Nephron (organoid): ENCODE data around the gene MYO3B.
"Not testable (repeated sequence)": the region's sequence is repeated elsewhere in the genome, so short reads cannot be mapped to it uniquely, and the experiment has no call there.

Experiments used
- H3K27ac Mint-ChIP-seq, 3 experiments: 2 replicates each; pipeline ENCODE4 v1.8.0; 2020; ENCODE audit warnings: mixed read lengths in 3 of 3, mild to moderate bottlenecking in 2 of 3, moderate library complexity in 1 of 3
- H3K27me3 Mint-ChIP-seq: 2 replicates; pipeline ENCODE4 v1.8.0; 2021; ENCODE audit warnings: low read depth, mild to moderate bottlenecking, moderate library complexity, mixed read lengths
- H3K36me3 Mint-ChIP-seq: 2 replicates; pipeline ENCODE4 v1.8.0; 2020; ENCODE audit warnings: low read depth, mixed read lengths
- H3K4me1 Mint-ChIP-seq: 2 replicates; pipeline ENCODE4 v1.8.0; 2020; ENCODE audit warnings: mixed read lengths
- H3K4me3 Mint-ChIP-seq, 3 experiments: 2 replicates each; pipeline ENCODE4 v1.8.0; 2020; ENCODE audit warnings: mild to moderate bottlenecking in 3 of 3, mixed read lengths in 3 of 3, moderate library complexity in 2 of 3
- H3K9me3 Mint-ChIP-seq: 2 replicates; pipeline ENCODE4 v1.8.0; 2020; ENCODE audit warnings: mixed read lengths
- CTCF ChIP-seq, 3 experiments: fragments of 200-600 bp; sonication (generic); IDR thresholded peaks; one replicate each; pipeline ENCODE4 v1.5.0; 2021; ENCODE audit warnings: antibody characterized with exemption in 3 of 3; ENCODE audit not compliant: unreplicated experiment in 3 of 3

The MYO3B gene

GRCh38 chr2:170598067-170598395 is 420.1 kb downstream of the MYO3B start:
- H3K4me1 Mint-ChIP-seq: peaks cover 7% of the 10 kb centered on the region
- H3K9me3 Mint-ChIP-seq: peaks cover 2% of the 10 kb centered on the region
- H3K27me3 Mint-ChIP-seq: peaks cover 10% of the 10 kb centered on the region
- H3K27ac Mint-ChIP-seq: peak overlapping the region in 1 of 3 experiments; percentile 8
- no peak overlapping the region for H3K4me3 Mint-ChIP-seq
- H3K36me3 Mint-ChIP-seq: no peaks in the 10 kb centered on the region
- no peak for TF ChIP-seq CTCF (IDR thresholded peaks at IDR 0.05; ENCODE audit: unreplicated experiment in 3 of 3)

- H3K4me3 Mint-ChIP-seq: no peak overlapping the region
- no peaks in the 10 kb centered on the region for H3K27me3 Mint-ChIP-seq
- no peaks in the 10 kb centered on the region for H3K36me3 Mint-ChIP-seq
- H3K4me1 Mint-ChIP-seq: peaks cover 7% of the 10 kb centered on the region
- no peak for TF ChIP-seq CTCF (IDR thresholded peaks at IDR 0.05; ENCODE audit: unreplicated experiment in 3 of 3)
- H3K9me3 Mint-ChIP-seq: peaks cover 2% of the 10 kb centered on the region
- H3K27ac Mint-ChIP-seq: no peak overlapping the region
These were observed 423.5 kb downstream of the MYO3B start for GRCh38 chr2:170601489-170601888.

- H3K9me3 Mint-ChIP-seq: no peaks in the 10 kb centered on the region
- no peaks in the 10 kb centered on the region for H3K27me3 Mint-ChIP-seq
- no peak overlapping the region for H3K4me3 Mint-ChIP-seq
- H3K36me3 Mint-ChIP-seq: no peaks in the 10 kb centered on the region
- H3K27ac Mint-ChIP-seq: no peak overlapping the region
- TF ChIP-seq CTCF (IDR thresholded peaks at IDR 0.05; ENCODE audit: unreplicated experiment in 3 of 3): no peak
- no peaks in the 10 kb centered on the region for H3K4me1 Mint-ChIP-seq
These were observed 427.9 kb downstream of the MYO3B start for GRCh38 chr2:170605862-170606261.

DNA sequence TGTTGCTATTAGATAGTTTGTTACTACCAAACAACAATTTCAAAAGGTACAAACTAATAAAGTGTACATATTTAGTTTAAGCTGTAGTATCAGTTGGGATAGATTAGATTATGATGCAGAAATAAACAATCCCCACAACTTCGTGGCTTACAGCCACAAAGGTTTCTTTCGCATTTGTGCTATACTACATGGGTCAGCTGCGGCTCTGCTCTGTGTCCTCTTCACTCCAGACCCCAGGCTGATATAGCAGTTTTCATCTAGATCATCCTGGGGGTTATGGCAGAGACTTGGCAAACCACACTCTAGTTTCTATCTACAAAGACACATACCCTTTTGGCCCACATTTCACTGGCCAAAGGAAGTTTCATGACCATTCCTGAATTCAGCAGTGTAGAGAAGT is 429.2 kb downstream of the MYO3B start:
- Mint-ChIP-seq H3K27ac (no peak overlapping the region), H3K4me1 (no peaks in the 10 kb centered on the region), H3K9me3 (no peaks in the 10 kb centered on the region), H3K27me3 (no peaks in the 10 kb centered on the region), H3K4me3 (no peak overlapping the region), H3K36me3 (no peaks in the 10 kb centered on the region)
- TF ChIP-seq CTCF (IDR thresholded peaks at IDR 0.05; ENCODE audit: unreplicated experiment in 3 of 3): no peak

- Mint-ChIP-seq H3K27ac (no peak overlapping the region), H3K4me1 (no peaks in the 10 kb centered on the region), H3K36me3 (no peaks in the 10 kb centered on the region), H3K27me3 (no peaks in the 10 kb centered on the region), H3K4me3 (no peak overlapping the region), H3K9me3 (peaks cover 1% of the 10 kb centered on the region)
- TF ChIP-seq CTCF (IDR thresholded peaks at IDR 0.05; ENCODE audit: unreplicated experiment in 3 of 3): no peak
These were observed 432.7 kb downstream of the MYO3B start for GRCh38 chr2:170610615-170611014.

DNA sequence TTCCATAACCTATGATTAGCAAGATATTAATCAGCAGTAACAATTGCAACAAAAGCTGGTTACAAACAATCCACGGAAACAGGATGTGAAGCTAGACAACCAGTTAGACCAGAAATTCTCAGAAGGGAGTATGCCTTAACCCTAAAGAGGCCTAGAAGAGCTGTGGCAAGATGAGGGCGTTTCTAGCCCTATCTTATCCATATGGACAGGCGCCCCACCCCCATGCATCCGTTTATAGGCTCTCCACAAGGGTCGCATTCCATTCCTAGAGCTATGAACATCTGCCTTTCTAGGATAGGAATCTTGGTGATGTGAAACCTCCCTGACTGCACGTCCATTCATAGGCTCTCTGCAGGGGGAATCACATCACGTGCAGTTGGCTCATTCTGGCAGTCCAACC is 441.0 kb downstream of the MYO3B start:
- Mint-ChIP-seq H3K9me3 (peaks cover 35% of the 10 kb centered on the region), H3K36me3 (peaks cover 11% of the 10 kb centered on the region)
- H3K27ac Mint-ChIP-seq, H3K4me1 Mint-ChIP-seq, H3K27me3 Mint-ChIP-seq, H3K4me3 Mint-ChIP-seq: not testable (repeated sequence)

DNA sequence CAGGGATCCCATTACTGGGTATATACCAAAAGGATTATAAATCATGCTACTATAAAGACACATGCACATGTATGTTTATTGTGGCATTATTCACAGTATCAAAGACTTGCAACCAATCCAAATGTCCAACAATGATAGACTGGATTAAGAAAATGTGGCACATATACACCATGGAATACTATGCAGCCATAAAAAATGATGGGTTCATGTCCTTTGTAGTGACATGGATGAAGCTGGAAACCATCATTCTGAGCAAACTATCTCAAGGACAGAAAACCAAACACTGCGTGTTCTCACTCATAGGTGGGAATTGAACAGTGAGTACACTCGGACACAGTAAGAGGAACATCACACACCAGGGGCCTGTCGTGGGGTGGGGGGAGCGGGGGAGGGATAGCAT is 457.1 kb downstream of the MYO3B start:
- H3K36me3 Mint-ChIP-seq, H3K27me3 Mint-ChIP-seq, H3K4me3 Mint-ChIP-seq, H3K27ac Mint-ChIP-seq, H3K4me1 Mint-ChIP-seq: not testable (repeated sequence)
- H3K9me3 Mint-ChIP-seq: peaks cover 24% of the 10 kb centered on the region
